ENCODE data around the gene CNKSR1. TPM values are rescaled to one million over a fixed set of nuclear protein-coding genes. Genes with fewer than 3 reads are reported as not detected.

The CNKSR1 gene
- total RNA-seq (2021; fragmentation: NEBNext Ultra II Directional; extraction: Animal tissue kit (Norgen Biotek cat#: 25700)), result under 1 TPM; 0.19 to 0.57 (median 0.33) TPM
- long read RNA-seq, result 0 reads

GRCh38 chr1:26177182-26177684 is at the start of gene CNKSR1:
TSS of gene CNKSR1 (plus strand) at chr1:26177491. CDS start at chr1:26177548, 57 bp downstream.
- DNase-seq, result no peak
- no peaks in the 10 kb centered on the region for H3K36me3 Mint-ChIP-seq (ENCODE audit: low read depth)
- H3K27me3 Mint-ChIP-seq (ENCODE audit: insufficient read depth), result peaks cover 3% of the 10 kb centered on the region
- no peak within 1 kb of the TSS for H3K4me3 Mint-ChIP-seq
- no peaks in the 10 kb centered on the region for H3K9me3 Mint-ChIP-seq
- no peak within 1 kb of the TSS for H3K27ac Mint-ChIP-seq
- 0 out of 2 replicates have a peak, but pooled peaks have one; percentile 10 for TF ChIP-seq CTCF (IDR thresholded peaks at IDR 0.05)
- peaks cover 5% of the 10 kb centered on the region; the same call in 1 of the 2 replicates for H3K4me1 Mint-ChIP-seq (ENCODE audit: low read depth)

GRCh38 chr1:26129778-26130177 is 47.5 kb upstream of the CNKSR1 start:
- no peak for DNase-seq
- Mint-ChIP-seq H3K27ac (no peak overlapping the region), H3K4me3 (no peak overlapping the region), H3K9me3 (no peaks in the 10 kb centered on the region), H3K36me3 (ENCODE audit: low read depth) (no peaks in the 10 kb centered on the region), H3K4me1 (ENCODE audit: low read depth) (peaks cover 5% of the 10 kb centered on the region; the same call in 1 of the 2 replicates), H3K27me3 (ENCODE audit: insufficient read depth) (peaks cover 20% of the 10 kb centered on the region)
- TF ChIP-seq CTCF (IDR thresholded peaks at IDR 0.05), result no peak

- H3K4me1 Mint-ChIP-seq (ENCODE audit: low read depth), result peaks cover 5% of the 10 kb centered on the region; the same call in 1 of the 2 replicates
- no peak overlapping the region for H3K4me3 Mint-ChIP-seq
- peaks cover 20% of the 10 kb centered on the region for H3K27me3 Mint-ChIP-seq (ENCODE audit: insufficient read depth)
- H3K9me3 Mint-ChIP-seq, result no peaks in the 10 kb centered on the region
- H3K36me3 Mint-ChIP-seq (ENCODE audit: low read depth), result no peaks in the 10 kb centered on the region
- H3K27ac Mint-ChIP-seq, result no peak overlapping the region
- DNase-seq, result no peak
- TF ChIP-seq CTCF (IDR thresholded peaks at IDR 0.05), result no peak
Measured at GRCh38 chr1:26130695-26131094, 46.6 kb upstream of the CNKSR1 start.

GRCh38 chr1:26132128-26132833 is 45.0 kb upstream of the CNKSR1 start:
- no peaks in the 10 kb centered on the region for H3K36me3 Mint-ChIP-seq (ENCODE audit: low read depth)
- peaks cover 2% of the 10 kb centered on the region; the same call in 1 of the 2 replicates for H3K4me1 Mint-ChIP-seq (ENCODE audit: low read depth)
- peaks cover 20% of the 10 kb centered on the region for H3K27me3 Mint-ChIP-seq (ENCODE audit: insufficient read depth)
- no peak for TF ChIP-seq CTCF (IDR thresholded peaks at IDR 0.05)
- no peak overlapping the region for H3K4me3 Mint-ChIP-seq
- no peak overlapping the region for H3K27ac Mint-ChIP-seq
- no peak for DNase-seq
- H3K9me3 Mint-ChIP-seq, result no peaks in the 10 kb centered on the region

- Mint-ChIP-seq H3K27me3 (ENCODE audit: insufficient read depth) (peaks cover 18% of the 10 kb centered on the region), H3K27ac (no peak overlapping the region), H3K9me3 (no peaks in the 10 kb centered on the region), H3K4me1 (ENCODE audit: low read depth) (no peaks in the 10 kb centered on the region), H3K36me3 (ENCODE audit: low read depth) (no peaks in the 10 kb centered on the region), H3K4me3 (no peak overlapping the region)
- DNase-seq, result no peak
- no peak for TF ChIP-seq CTCF (IDR thresholded peaks at IDR 0.05)
Measured at GRCh38 chr1:26132834-26133167, 44.5 kb upstream of the CNKSR1 start.
